ENCODE data around the gene CPZ. TPM values are rescaled to one million over a fixed set of nuclear protein-coding genes. Genes with fewer than 3 reads are reported as not detected.

CPZ gene
- total and polyA plus RNA-seq, 10 of the 15 experiments (the other 5 are each of a cell fraction or from before 2014, with no cell fraction given), result not detected

- H3K4me2 ChIP-seq (ENCODE audit: control insufficient read depth, insufficient read depth), result no peak overlapping the region
- POLR2A ChIA-PET, result no interaction called here
- H4K20me1 ChIP-seq (ENCODE audit: control insufficient read depth, insufficient read depth), result no peaks in the 10 kb centered on the region
- intact Hi-C loops (cut with micrococcal nuclease; ENCODE audit: unreplicated experiment), result no loop called here
- H3K4me3 ChIP-seq, result no peak overlapping the region
- no peak for DNase-seq (ENCODE audit: low read depth, low spot score)
- no peak overlapping the region for H3K27ac ChIP-seq (ENCODE audit: control insufficient read depth, insufficient read depth)
- no TSS peak for BruUV-seq (replicated peaks)
- no peak overlapping the region for H2AFZ ChIP-seq (ENCODE audit: control insufficient read depth, low read depth, low read length)
- ATAC-seq, result no peak
- H3K4me1 ChIP-seq (ENCODE audit: control insufficient read depth, insufficient read depth, low read length), result no peaks in the 10 kb centered on the region
- RAD21 ChIA-PET (ENCODE audit: unreplicated experiment), result no interaction called here
- no peak for FAIRE-seq
- SMC1A ChIA-PET (ENCODE audit: uncharacterized antibody, unreplicated experiment), result no interaction called here
- 23% methylated on average over 16 of the region's 16 CpGs for WGBS (ENCODE audit: insufficient coverage, insufficient replicate concordance, low lambda C conversion rate, missing lambda C conversion rate)
- in situ Hi-C loops (cut with MboI), result no loop called here
- TF ChIP-seq ZNF384 (IDR thresholded peaks at IDR 0.05; ENCODE audit: borderline replicate concordance, low read depth, low read length) (no peak), ZNF207 (IDR thresholded peaks at IDR 0.05; ENCODE audit: borderline replicate concordance) (no peak), IKZF2 (IDR thresholded peaks at IDR 0.05) (no peak), ZBTB11 (CRISPR knock-in tag; IDR thresholded peaks at IDR 0.05) (no peak), KDM1A (IDR thresholded peaks at IDR 0.05; ENCODE audit: borderline replicate concordance) (no peak), HCFC1 (IDR thresholded peaks at IDR 0.05; ENCODE audit: low read length) (no peak), ATF3 (IDR thresholded peaks at IDR 0.05; ENCODE audit: borderline replicate concordance, extremely low read depth, low read depth, low read length) (no peak), NKRF (conservative IDR thresholded peaks at IDR 0.05) (no peak), SMAD5 (IDR thresholded peaks at IDR 0.05; ENCODE audit: low read depth) (no peak), NFYB (IDR thresholded peaks at IDR 0.05; ENCODE audit: insufficient read depth, low read depth, low read length) (no peak), SUPT20H (IDR thresholded peaks at IDR 0.05; ENCODE audit: borderline replicate concordance, control insufficient read depth, low read depth, low read length) (no peak), SRF (IDR thresholded peaks at IDR 0.05; ENCODE audit: low read depth in 2 of 2, low read length in 2 of 2) (no peak)
- TF ChIP-seq, protein P1, sequence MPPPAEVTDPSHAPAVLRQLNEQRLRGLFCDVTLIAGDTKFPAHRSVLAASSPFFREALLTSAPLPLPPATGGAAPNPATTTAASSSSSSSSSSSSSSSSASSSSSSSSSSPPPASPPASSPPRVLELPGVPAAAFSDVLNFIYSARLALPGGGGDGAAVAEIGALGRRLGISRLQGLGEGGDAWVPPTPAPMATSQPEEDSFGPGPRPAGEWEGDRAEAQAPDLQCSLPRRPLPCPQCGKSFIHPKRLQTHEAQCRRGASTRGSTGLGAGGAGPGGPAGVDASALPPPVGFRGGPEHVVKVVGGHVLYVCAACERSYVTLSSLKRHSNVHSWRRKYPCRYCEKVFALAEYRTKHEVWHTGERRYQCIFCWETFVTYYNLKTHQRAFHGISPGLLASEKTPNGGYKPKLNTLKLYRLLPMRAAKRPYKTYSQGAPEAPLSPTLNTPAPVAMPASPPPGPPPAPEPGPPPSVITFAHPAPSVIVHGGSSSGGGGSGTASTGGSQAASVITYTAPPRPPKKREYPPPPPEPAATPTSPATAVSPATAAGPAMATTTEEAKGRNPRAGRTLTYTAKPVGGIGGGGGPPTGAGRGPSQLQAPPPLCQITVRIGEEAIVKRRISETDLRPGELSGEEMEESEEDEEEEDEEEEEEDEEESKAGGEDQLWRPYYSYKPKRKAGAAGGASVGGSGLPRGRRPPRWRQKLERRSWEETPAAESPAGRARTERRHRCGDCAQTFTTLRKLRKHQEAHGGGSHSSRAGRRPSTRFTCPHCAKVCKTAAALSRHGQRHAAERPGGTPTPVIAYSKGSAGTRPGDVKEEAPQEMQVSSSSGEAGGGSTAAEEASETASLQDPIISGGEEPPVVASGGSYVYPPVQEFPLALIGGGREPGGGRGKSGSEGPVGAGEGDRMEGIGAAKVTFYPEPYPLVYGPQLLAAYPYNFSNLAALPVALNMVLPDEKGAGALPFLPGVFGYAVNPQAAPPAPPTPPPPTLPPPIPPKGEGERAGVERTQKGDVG (CRISPR knock-in tag; IDR thresholded peaks at IDR 0.05), result no peak
- CTCF ChIA-PET, result no interaction called here
- H3K79me2 ChIP-seq (ENCODE audit: control insufficient read depth, insufficient read depth, low read length), result no peaks in the 10 kb centered on the region
- H3K36me3 ChIP-seq (ENCODE audit: control insufficient read depth in 2 of 2, insufficient read depth in 2 of 2, low read length in 1 of 2), result no peaks in the 10 kb centered on the region
- H3K9me3 ChIP-seq (replicated peaks; ENCODE audit: control insufficient read depth, insufficient read depth, low read length), result no peaks in the 10 kb centered on the region
- H3K9ac ChIP-seq (ENCODE audit: control insufficient read depth, insufficient read depth, low read length), result no peak overlapping the region
- no peaks in the 10 kb centered on the region; a peak in 2 of 4 replicates for H3K27me3 ChIP-seq (replicated peaks in 1 of 2; ENCODE audit: control insufficient read depth in 2 of 2, insufficient read depth in 2 of 2, low read length in 1 of 2)
Measured at GRCh38 chr4:8641931-8642650, 49.5 kb downstream of the CPZ start.

Measured in GM12878 (cell line).